Measurements from ENCODE around the gene ACVR2A. TPM values are rescaled to one million over a fixed set of nuclear protein-coding genes. Genes with fewer than 3 reads are reported as not detected.

ACVR2A gene
- total RNA-seq, 1 experiment from 2014 or later = 9.4 TPM

DNA sequence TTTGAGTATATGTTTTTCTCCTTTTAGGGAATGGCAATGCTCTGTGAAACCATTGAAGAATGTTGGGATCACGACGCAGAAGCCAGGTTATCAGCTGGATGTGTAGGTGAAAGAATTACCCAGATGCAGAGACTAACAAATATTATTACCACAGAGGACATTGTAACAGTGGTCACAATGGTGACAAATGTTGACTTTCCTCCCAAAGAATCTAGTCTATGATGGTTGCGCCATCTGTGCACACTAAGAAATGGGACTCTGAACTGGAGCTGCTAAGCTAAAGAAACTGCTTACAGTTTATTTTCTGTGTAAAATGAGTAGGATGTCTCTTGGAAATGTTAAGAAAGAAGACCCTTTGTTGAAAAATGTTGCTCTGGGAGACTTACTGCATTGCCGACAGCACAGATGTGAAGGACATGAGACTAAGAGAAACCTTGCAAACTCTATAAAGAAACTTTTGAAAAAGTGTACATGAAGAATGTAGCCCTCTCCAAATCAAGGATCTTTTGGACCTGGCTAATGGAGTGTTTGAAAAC is 82.3 kb downstream of the ACVR2A start:
- no peaks in the 10 kb centered on the region for H3K79me2 ChIP-seq (ENCODE audit: insufficient read depth, low read length)
- ATAC-seq (no peak), DNase-seq (ENCODE audit: low read depth, low spot score) (no peak)
- H4K20me1 ChIP-seq (ENCODE audit: insufficient read depth) = no peaks in the 10 kb centered on the region
- H3K9ac ChIP-seq (ENCODE audit: low read length) = no peak overlapping the region
- H3K4me2 ChIP-seq (ENCODE audit: low read length) = no peak overlapping the region
- H3K9me3 ChIP-seq (ENCODE audit: control insufficient read depth in 1 of 2, insufficient read depth in 1 of 2, low read depth in 1 of 2, low read length in 2 of 2) = no peaks in the 10 kb centered on the region
- H3K9me2 ChIP-seq (ENCODE audit: insufficient read depth) = no peaks in the 10 kb centered on the region
- no peak overlapping the region for H3K4me3 ChIP-seq (replicated peaks in 1 of 2; ENCODE audit: low read depth in 1 of 2, low read length in 2 of 2)
- intact Hi-C loops (cut with micrococcal nuclease) = no loop called here
- no peaks in the 10 kb centered on the region for H3K27me3 ChIP-seq (ENCODE audit: insufficient read depth, low read length)
- TF ChIP-seq, protein P1, sequence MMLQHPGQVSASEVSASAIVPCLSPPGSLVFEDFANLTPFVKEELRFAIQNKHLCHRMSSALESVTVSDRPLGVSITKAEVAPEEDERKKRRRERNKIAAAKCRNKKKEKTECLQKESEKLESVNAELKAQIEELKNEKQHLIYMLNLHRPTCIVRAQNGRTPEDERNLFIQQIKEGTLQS (IDR thresholded peaks at IDR 0.05) = no peak
- no peak for TF ChIP-seq ELF1 (IDR thresholded peaks at IDR 0.05; ENCODE audit: borderline replicate concordance, low read depth)
- no peak for TF ChIP-seq SRF (IDR thresholded peaks at IDR 0.05; ENCODE audit: low read depth)
- no peak for TF ChIP-seq EZH2 (IDR thresholded peaks at IDR 0.05)
- TF ChIP-seq POLR2AphosphoS5 (IDR thresholded peaks at IDR 0.05; ENCODE audit: low read depth, low read length) = no peak
- no peak for TF ChIP-seq TCF7L2 (IDR thresholded peaks at IDR 0.05; ENCODE audit: borderline replicate concordance, extremely low read depth, insufficient read depth, insufficient read length)
- no peak for TF ChIP-seq YY1 (IDR thresholded peaks at IDR 0.05; ENCODE audit: extremely low read depth, insufficient replicate concordance, low read depth, low read length)
- no peak overlapping the region for H2AFZ ChIP-seq (ENCODE audit: low read depth, low read length, poor library complexity, severe bottlenecking)
- POLR2A ChIA-PET = no interaction called here
- H3K27ac ChIP-seq (ENCODE audit: low read depth, low read length) = no peak overlapping the region
- H3K4me1 ChIP-seq (ENCODE audit: control insufficient read depth in 1 of 2, insufficient read depth in 2 of 2, low read length in 2 of 2) = no peaks in the 10 kb centered on the region
- no TSS peak for BruUV-seq (replicated peaks)
- CTCF ChIA-PET = no interaction called here
- no peaks in the 10 kb centered on the region; a peak in 1 of 4 replicates for H3K36me3 ChIP-seq (ENCODE audit: control insufficient read depth in 1 of 2, insufficient read depth in 2 of 2, low read length in 2 of 2)
- RAD21 ChIA-PET (ENCODE audit: low non-redundant PET in 1 of 2, low total read pairs in 2 of 2, uncharacterized antibody in 2 of 2, unreplicated experiment in 2 of 2) = no interaction called here

DNA sequence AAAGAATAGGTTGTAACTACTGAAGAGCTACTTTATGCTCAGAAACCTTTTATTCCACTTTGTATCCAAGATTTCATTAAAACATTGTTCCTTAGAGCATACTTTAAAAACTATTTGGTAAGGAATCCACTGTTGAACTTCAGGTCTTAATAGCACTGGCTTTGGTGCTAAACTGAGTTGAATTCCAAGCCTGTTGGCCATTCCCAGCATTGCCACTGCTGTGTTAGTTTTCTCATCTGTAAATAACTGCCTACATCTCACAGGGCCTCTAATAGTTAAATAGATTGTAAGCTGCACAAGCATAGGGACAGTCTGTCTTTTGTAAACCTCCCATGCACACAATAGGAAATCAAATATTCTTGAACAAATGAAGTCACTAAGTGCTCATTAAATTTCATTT is 89.1 kb downstream of the ACVR2A start:
- peaks cover 4 to 28% of the 10 kb centered on the region in 2 experiments; a peak in 2 of 4 replicates for H3K36me3 ChIP-seq (ENCODE audit: control insufficient read depth in 1 of 2, insufficient read depth in 2 of 2, low read length in 2 of 2)
- CTCF ChIA-PET = interaction anchor here (0.7 kb wide), 1 partner anchor 1084 kb away, joined by 3 read pairs; no protein-coding TSS in a partner anchor
- TF ChIP-seq, protein P2, sequence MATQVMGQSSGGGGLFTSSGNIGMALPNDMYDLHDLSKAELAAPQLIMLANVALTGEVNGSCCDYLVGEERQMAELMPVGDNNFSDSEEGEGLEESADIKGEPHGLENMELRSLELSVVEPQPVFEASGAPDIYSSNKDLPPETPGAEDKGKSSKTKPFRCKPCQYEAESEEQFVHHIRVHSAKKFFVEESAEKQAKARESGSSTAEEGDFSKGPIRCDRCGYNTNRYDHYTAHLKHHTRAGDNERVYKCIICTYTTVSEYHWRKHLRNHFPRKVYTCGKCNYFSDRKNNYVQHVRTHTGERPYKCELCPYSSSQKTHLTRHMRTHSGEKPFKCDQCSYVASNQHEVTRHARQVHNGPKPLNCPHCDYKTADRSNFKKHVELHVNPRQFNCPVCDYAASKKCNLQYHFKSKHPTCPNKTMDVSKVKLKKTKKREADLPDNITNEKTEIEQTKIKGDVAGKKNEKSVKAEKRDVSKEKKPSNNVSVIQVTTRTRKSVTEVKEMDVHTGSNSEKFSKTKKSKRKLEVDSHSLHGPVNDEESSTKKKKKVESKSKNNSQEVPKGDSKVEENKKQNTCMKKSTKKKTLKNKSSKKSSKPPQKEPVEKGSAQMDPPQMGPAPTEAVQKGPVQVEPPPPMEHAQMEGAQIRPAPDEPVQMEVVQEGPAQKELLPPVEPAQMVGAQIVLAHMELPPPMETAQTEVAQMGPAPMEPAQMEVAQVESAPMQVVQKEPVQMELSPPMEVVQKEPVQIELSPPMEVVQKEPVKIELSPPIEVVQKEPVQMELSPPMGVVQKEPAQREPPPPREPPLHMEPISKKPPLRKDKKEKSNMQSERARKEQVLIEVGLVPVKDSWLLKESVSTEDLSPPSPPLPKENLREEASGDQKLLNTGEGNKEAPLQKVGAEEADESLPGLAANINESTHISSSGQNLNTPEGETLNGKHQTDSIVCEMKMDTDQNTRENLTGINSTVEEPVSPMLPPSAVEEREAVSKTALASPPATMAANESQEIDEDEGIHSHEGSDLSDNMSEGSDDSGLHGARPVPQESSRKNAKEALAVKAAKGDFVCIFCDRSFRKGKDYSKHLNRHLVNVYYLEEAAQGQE (IDR thresholded peaks at IDR 0.05; ENCODE audit: low read depth) = no peak
- TF ChIP-seq CEBPB (IDR thresholded peaks at IDR 0.05; ENCODE audit: low read depth) = no peak
- no peak for TF ChIP-seq ELF1 (IDR thresholded peaks at IDR 0.05; ENCODE audit: borderline replicate concordance, low read depth)
- no peak for TF ChIP-seq POLR2AphosphoS5 (IDR thresholded peaks at IDR 0.05; ENCODE audit: low read depth, low read length)
- TF ChIP-seq, protein P3, sequence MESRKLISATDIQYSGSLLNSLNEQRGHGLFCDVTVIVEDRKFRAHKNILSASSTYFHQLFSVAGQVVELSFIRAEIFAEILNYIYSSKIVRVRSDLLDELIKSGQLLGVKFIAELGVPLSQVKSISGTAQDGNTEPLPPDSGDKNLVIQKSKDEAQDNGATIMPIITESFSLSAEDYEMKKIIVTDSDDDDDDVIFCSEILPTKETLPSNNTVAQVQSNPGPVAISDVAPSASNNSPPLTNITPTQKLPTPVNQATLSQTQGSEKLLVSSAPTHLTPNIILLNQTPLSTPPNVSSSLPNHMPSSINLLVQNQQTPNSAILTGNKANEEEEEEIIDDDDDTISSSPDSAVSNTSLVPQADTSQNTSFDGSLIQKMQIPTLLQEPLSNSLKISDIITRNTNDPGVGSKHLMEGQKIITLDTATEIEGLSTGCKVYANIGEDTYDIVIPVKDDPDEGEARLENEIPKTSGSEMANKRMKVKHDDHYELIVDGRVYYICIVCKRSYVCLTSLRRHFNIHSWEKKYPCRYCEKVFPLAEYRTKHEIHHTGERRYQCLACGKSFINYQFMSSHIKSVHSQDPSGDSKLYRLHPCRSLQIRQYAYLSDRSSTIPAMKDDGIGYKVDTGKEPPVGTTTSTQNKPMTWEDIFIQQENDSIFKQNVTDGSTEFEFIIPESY (IDR thresholded peaks at IDR 0.05; ENCODE audit: extremely low read depth, insufficient replicate concordance, low read length) = no peak
- TF ChIP-seq, protein P4, sequence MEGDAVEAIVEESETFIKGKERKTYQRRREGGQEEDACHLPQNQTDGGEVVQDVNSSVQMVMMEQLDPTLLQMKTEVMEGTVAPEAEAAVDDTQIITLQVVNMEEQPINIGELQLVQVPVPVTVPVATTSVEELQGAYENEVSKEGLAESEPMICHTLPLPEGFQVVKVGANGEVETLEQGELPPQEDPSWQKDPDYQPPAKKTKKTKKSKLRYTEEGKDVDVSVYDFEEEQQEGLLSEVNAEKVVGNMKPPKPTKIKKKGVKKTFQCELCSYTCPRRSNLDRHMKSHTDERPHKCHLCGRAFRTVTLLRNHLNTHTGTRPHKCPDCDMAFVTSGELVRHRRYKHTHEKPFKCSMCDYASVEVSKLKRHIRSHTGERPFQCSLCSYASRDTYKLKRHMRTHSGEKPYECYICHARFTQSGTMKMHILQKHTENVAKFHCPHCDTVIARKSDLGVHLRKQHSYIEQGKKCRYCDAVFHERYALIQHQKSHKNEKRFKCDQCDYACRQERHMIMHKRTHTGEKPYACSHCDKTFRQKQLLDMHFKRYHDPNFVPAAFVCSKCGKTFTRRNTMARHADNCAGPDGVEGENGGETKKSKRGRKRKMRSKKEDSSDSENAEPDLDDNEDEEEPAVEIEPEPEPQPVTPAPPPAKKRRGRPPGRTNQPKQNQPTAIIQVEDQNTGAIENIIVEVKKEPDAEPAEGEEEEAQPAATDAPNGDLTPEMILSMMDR (IDR thresholded peaks at IDR 0.05 in 2 of 3, conservative IDR thresholded peaks at IDR 0.05 in 1 of 3; ENCODE audit: borderline replicate concordance in 1 of 3, insufficient read depth in 1 of 3, low read depth in 2 of 3, low read length in 2 of 3) = no peak

More for the DNA sequence above, 89.1 kb downstream of the ACVR2A start:
- H3K27ac ChIP-seq (ENCODE audit: low read depth, low read length) = no peak overlapping the region
- ATAC-seq = no peak
- H3K4me3 ChIP-seq (replicated peaks in 1 of 2; ENCODE audit: low read depth in 1 of 2, low read length in 2 of 2) = no peak overlapping the region
- H3K4me1 ChIP-seq (ENCODE audit: control insufficient read depth in 1 of 2, insufficient read depth in 2 of 2, low read length in 2 of 2) = no peaks in the 10 kb centered on the region
- no TSS peak for BruUV-seq (replicated peaks)
- H3K79me2 ChIP-seq (ENCODE audit: insufficient read depth, low read length) = no peaks in the 10 kb centered on the region
- intact Hi-C loops (cut with micrococcal nuclease) = no loop called here
- no peak overlapping the region for H3K9ac ChIP-seq (ENCODE audit: low read length)
- no peaks in the 10 kb centered on the region for H3K9me3 ChIP-seq (ENCODE audit: control insufficient read depth in 1 of 2, insufficient read depth in 1 of 2, low read depth in 1 of 2, low read length in 2 of 2)
- DNase-seq (ENCODE audit: low read depth, low spot score) = no peak
- ChIA-PET POLR2A (no interaction called here), RAD21 (ENCODE audit: low non-redundant PET in 1 of 2, low total read pairs in 2 of 2, uncharacterized antibody in 2 of 2, unreplicated experiment in 2 of 2) (no interaction called here)
- no peak overlapping the region for H3K4me2 ChIP-seq (ENCODE audit: low read length)
- no peaks in the 10 kb centered on the region for H4K20me1 ChIP-seq (ENCODE audit: insufficient read depth)
- no peaks in the 10 kb centered on the region for H3K9me2 ChIP-seq (ENCODE audit: insufficient read depth)
- H3K27me3 ChIP-seq (ENCODE audit: insufficient read depth, low read length) = no peaks in the 10 kb centered on the region
- H2AFZ ChIP-seq (ENCODE audit: low read depth, low read length, poor library complexity, severe bottlenecking) = no peak overlapping the region
